GM12878 (cell line): ENCODE measurements around the gene GNAT1. TPM values are rescaled to one million over a fixed set of nuclear protein-coding genes. Genes with fewer than 3 reads are reported as not detected.
A peak's percentile ranks its signal among the peaks of the same experiment; 100 is the strongest.

Experiments used
- ATAC-seq: fragments of 200-7000 bp; cut with Tn5 transposase; 3 replicates; pipeline ENCODE4 v1.9.1; 2020; ENCODE audit warnings: mild to moderate bottlenecking, moderate library complexity
- BruUV-seq: library from RNA; stranded (reverse); fragments of 400-500 nt; replicated peaks from 2 replicates; lab custom pipeline; 2021; lab: Mats Ljungman, UMichigan
- CTCF ChIA-PET: fragments of 300-600 bp; sonication (Branson Sonifier 250); formaldehyde crosslinking; extraction: SDS; loops from one replicate; lab custom pipeline; 2021; ENCODE audit warnings: inconsistent platforms; lab: Yijun Ruan, JAX
- POLR2A ChIA-PET: fragments of 350-600 bp; formaldehyde crosslinking; extraction: SDS; loops from one replicate; lab custom pipeline; 2021; ENCODE audit warnings: inconsistent platforms; lab: Charles Lee
- RAD21 ChIA-PET: fragments of 300-600 bp; sonication (Branson Sonifier 250); formaldehyde crosslinking; loops from one replicate; lab custom pipeline; 2023; ENCODE audit warnings: antibody characterized with exemption; ENCODE audit not compliant: unreplicated experiment; lab: Charles Lee
- SMC1A ChIA-PET: fragments of 300-600 bp; sonication (Branson Sonifier 250); formaldehyde crosslinking; loops from one replicate; lab custom pipeline; 2023; ENCODE audit not compliant: unreplicated experiment, uncharacterized antibody; lab: Charles Lee
- DNase-seq: peaks from one replicate; pipeline ENCODE4 v3.0.0-alpha.2; 2011; ENCODE audit warnings: low read depth, low spot score
- FAIRE-seq: peaks from 3 replicates; lab custom pipeline; 2011; peaks lifted over from hg19 to GRCh38; lab: Jason Lieb, UNC
- H2AFZ ChIP-seq: 2 replicates; pipeline ENCODE4 v1.6.0; 2011; ENCODE audit warnings: low read depth, low read length, control low read depth; ENCODE audit not compliant: control insufficient read depth
- H3K27ac ChIP-seq: 2 replicates; pipeline ENCODE4 v1.5.1; 2011; ENCODE audit warnings: control low read depth; ENCODE audit not compliant: control insufficient read depth, insufficient read depth
- H3K27me3 ChIP-seq, 2 experiments: replicated peaks in 1 of 2; 2 replicates each; pipeline versions ENCODE4 v1.6.0 to v1.6.1; 2011; ENCODE audit warnings: low read length in 1 of 2; ENCODE audit not compliant: control insufficient read depth in 2 of 2, insufficient read depth in 2 of 2
- H3K36me3 ChIP-seq, 2 experiments: 2 replicates each; pipeline ENCODE4 v1.5.1; 2011; ENCODE audit warnings: low read length in 1 of 2; ENCODE audit not compliant: control insufficient read depth in 2 of 2, insufficient read depth in 2 of 2
- H3K4me1 ChIP-seq: 2 replicates; pipeline ENCODE4 v1.6.1; 2011; ENCODE audit warnings: mild to moderate bottlenecking, low read length, moderate library complexity, mixed read lengths; ENCODE audit not compliant: control insufficient read depth, insufficient read depth
- H3K4me2 ChIP-seq: 2 replicates; pipeline ENCODE4 v1.6.0; 2011; ENCODE audit warnings: control low read depth; ENCODE audit not compliant: control insufficient read depth, insufficient read depth
- H3K4me3 ChIP-seq: fragments of 200-600 bp; sonication (generic); 2 replicates; pipeline ENCODE4 v1.5.1; 2016
- H3K79me2 ChIP-seq: 2 replicates; pipeline ENCODE4 v1.6.0; 2011; ENCODE audit warnings: low read length; ENCODE audit not compliant: control insufficient read depth, insufficient read depth
- H3K9ac ChIP-seq: 2 replicates; pipeline ENCODE4 v1.8.0; 2011; ENCODE audit warnings: low read length, control low read depth, mixed read lengths; ENCODE audit not compliant: control insufficient read depth, insufficient read depth
- H3K9me3 ChIP-seq: replicated peaks from 3 replicates; pipeline ENCODE4 v1.5.1; 2011; ENCODE audit warnings: mild to moderate bottlenecking, low read length; ENCODE audit not compliant: control insufficient read depth, insufficient read depth
- H4K20me1 ChIP-seq: 2 replicates; pipeline ENCODE4 v1.6.0; 2011; ENCODE audit not compliant: control insufficient read depth, insufficient read depth
- CBFB ChIP-seq: IDR thresholded peaks from 2 replicates; pipeline ENCODE4 v1.6.1; 2016; ENCODE audit warnings: antibody characterized with exemption, low read depth
- PAX5 ChIP-seq: IDR thresholded peaks from 2 replicates; pipeline ENCODE4 v1.6.1; 2011; ENCODE audit warnings: low read depth, low read length, borderline replicate concordance
- SP1 ChIP-seq: IDR thresholded peaks from one replicate; pipeline ENCODE4 v1.6.1; 2011; ENCODE audit warnings: low read depth, low read length
- ZNF207 ChIP-seq: fragments of 450-650 bp; IDR thresholded peaks from 2 replicates; pipeline ENCODE4 v1.6.1; 2014; ENCODE audit warnings: antibody characterized with exemption, mild to moderate bottlenecking, borderline replicate concordance
- ZZZ3 ChIP-seq: IDR thresholded peaks from 2 replicates; pipeline ENCODE4 v1.6.1; 2011; ENCODE audit warnings: low read depth; ENCODE audit not compliant: control insufficient read depth, insufficient read length
- WGBS: methylation state at CpG from one replicate; pipeline ENCODE4 v1.1.6; 2016; ENCODE audit warnings: low lambda C conversion rate; ENCODE audit not compliant: insufficient replicate concordance, insufficient coverage; ENCODE audit errors: missing lambda C conversion rate; 5-methylcytosine and 5-hydroxymethylcytosine counted together
- in situ Hi-C: fragments of 300-500 bp; cut with MboI; formaldehyde crosslinking; loops from 9 replicates; pipeline ENCODE4 v1.14.3; 2018; ENCODE audit warnings: mixed read lengths
- intact Hi-C: fragments of 100-400 bp; cut with micrococcal nuclease; formaldehyde crosslinking; loops from one replicate; pipeline ENCODE4 v1.14.2; 2022; ENCODE audit not compliant: unreplicated experiment
- polyA plus RNA-seq, 11 experiments: library from polyadenylated mRNA; depleted of rRNA in 4 of 11; unstranded in 6 of 11; stranded (reverse) in 5 of 11; fragments of >200 nt; fragmentation: Nextera tagmentation in 4 of 11; fragmentation: Illumina TruSeq in 1 of 11; extraction: Ambion mirVana in 4 of 11; extraction: Trizol in 1 of 11; gene quantifications; 1 replicate in 1 of 11; 2 replicates in 10 of 11; pipeline versions ENCODE4 v1.2.1 to v1.2.3, GENCODE V29; 2011 to 2016; ENCODE audit warnings: inconsistent platforms in 2 of 11, missing spikeins in 2 of 11, low read depth in 1 of 11
- total RNA-seq, 4 experiments: library from RNA; depleted of rRNA in 3 of 4; stranded (reverse); fragments of >200 nt in 3 of 4; fragmentation: Illumina TruSeq in 1 of 4; extraction: Trizol in 1 of 4; gene quantifications; 2 replicates each; pipeline versions ENCODE4 v1.2.1 to v1.2.3, GENCODE V29; 2013 to 2021
- TF ChIP-seq, protein P1 (sequence below): IDR thresholded peaks from 2 replicates; pipeline ENCODE4 v1.6.1; 2011; ENCODE audit warnings: borderline replicate concordance, low read depth, mild to moderate bottlenecking, moderate library complexity, low read length; ENCODE audit not compliant: insufficient read depth, poor library complexity, severe bottlenecking
- TF ChIP-seq, protein P2 (sequence below): IDR thresholded peaks from 2 replicates; pipeline ENCODE4 v1.6.1; 2012; ENCODE audit warnings: low read depth, low read length, improper control_type of control experiment
- TF ChIP-seq, protein P3 (sequence below), 3 experiments: IDR thresholded peaks in 2 of 3; conservative IDR thresholded peaks in 1 of 3; 2 replicates each; pipeline ENCODE4 v1.5.1; 2011; ENCODE audit warnings: low read depth in 3 of 3, low read length in 3 of 3, mild to moderate bottlenecking in 3 of 3, control low read depth in 2 of 3, moderate library complexity in 2 of 3, inconsistent platforms in 1 of 3, mixed read lengths in 1 of 3; ENCODE audit not compliant: control insufficient read depth in 2 of 3, insufficient read depth in 1 of 3; ENCODE audit errors: extremely low read depth in 1 of 3

GNAT1 gene
- total and polyA plus RNA-seq, 10 of the 15 experiments (the other 5 are each of a cell fraction or from before 2014, with no cell fraction given) = not detected

DNA sequence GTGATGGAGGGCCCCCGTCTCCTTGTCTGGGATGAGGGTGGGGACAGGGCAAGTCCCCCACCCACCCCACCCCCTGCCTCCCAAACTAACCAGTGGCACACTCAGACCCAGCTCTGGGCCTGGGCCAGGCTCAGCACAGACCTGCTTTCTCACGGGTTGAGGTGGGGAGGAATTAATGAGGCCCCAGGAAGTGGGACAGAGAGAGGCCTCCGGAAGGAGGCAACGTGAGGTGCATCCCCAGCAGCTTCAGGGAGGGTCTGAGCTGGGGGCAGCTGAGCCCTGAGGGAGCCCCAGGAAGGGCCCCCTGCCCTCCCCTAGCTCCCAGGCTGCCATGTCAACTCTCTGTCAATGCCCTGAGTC lies 29.6 kb downstream of the GNAT1 start (continued):
- TF ChIP-seq, protein P1, sequence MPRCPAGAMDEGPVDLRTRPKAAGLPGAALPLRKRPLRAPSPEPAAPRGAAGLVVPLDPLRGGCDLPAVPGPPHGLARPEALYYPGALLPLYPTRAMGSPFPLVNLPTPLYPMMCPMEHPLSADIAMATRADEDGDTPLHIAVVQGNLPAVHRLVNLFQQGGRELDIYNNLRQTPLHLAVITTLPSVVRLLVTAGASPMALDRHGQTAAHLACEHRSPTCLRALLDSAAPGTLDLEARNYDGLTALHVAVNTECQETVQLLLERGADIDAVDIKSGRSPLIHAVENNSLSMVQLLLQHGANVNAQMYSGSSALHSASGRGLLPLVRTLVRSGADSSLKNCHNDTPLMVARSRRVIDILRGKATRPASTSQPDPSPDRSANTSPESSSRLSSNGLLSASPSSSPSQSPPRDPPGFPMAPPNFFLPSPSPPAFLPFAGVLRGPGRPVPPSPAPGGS = no peak
- TF ChIP-seq, all 136 proteins: peak for 0

DNA sequence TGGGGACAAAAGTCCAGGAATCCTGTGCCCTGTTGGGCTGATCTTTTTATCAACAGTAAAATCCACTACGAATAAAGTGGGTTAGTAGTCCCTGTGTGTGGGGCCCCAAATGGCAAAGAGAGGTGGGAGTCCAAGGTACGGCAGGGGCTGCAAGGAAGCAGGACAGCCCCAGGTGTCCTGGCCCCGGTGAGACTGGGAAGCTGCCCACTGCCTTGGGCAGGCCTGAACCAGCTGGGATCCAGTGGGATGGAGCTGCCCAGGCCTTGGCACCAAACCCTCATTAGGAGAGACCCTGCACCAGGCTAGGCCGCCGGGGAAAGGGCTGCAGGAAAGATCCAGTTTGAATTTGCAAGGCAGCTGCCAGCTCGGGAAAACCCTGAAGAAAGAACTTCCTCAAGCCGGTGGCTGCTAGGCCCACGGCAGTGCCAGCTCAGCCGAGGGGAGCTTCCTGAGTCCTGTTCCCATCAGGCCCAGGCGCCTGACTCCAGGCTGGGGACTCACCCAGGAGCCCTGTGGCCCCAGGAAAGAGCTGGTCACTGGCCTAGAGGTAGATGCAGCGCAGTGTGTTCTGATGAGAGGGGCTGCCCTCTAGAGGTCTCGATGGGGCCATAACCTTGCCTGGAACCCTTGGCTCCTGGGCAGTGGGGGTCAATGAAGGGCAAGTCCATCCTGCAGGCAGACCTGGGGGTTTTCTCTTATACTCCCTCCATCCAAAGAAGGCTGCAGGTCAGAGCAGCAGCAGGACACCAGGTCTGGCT lies 30.2 kb downstream of the GNAT1 start:
- FAIRE-seq = no peak
- H2AFZ ChIP-seq = peak overlapping the region; percentile 51; the same call in 1 of the 2 replicates
- H3K4me2 ChIP-seq = no peak overlapping the region
- SMC1A ChIA-PET = interaction anchor here (1.0 to 1.1 kb wide), 3 partner anchors 14 to 27 kb away, joined by 3 to 4 read pairs (median 4); partner anchors contain the start of gene GNAI2
- H3K27ac ChIP-seq = no peak overlapping the region
- H3K9me3 ChIP-seq = no peaks in the 10 kb centered on the region
- no peaks in the 10 kb centered on the region for H3K36me3 ChIP-seq
- POLR2A ChIA-PET = interaction anchor here (0.8 kb wide), 1 partner anchor 26 kb away, joined by 3 read pairs; no protein-coding TSS in a partner anchor
- TF ChIP-seq CBFB (no peak), SP1 (no peak), ZZZ3 (no peak), PAX5 (no peak), ZNF207 (no peak)
- TF ChIP-seq, protein P2, sequence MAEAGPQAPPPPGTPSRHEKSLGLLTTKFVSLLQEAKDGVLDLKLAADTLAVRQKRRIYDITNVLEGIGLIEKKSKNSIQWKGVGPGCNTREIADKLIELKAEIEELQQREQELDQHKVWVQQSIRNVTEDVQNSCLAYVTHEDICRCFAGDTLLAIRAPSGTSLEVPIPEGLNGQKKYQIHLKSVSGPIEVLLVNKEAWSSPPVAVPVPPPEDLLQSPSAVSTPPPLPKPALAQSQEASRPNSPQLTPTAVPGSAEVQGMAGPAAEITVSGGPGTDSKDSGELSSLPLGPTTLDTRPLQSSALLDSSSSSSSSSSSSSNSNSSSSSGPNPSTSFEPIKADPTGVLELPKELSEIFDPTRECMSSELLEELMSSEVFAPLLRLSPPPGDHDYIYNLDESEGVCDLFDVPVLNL = no peak
- TF ChIP-seq, protein P3, sequence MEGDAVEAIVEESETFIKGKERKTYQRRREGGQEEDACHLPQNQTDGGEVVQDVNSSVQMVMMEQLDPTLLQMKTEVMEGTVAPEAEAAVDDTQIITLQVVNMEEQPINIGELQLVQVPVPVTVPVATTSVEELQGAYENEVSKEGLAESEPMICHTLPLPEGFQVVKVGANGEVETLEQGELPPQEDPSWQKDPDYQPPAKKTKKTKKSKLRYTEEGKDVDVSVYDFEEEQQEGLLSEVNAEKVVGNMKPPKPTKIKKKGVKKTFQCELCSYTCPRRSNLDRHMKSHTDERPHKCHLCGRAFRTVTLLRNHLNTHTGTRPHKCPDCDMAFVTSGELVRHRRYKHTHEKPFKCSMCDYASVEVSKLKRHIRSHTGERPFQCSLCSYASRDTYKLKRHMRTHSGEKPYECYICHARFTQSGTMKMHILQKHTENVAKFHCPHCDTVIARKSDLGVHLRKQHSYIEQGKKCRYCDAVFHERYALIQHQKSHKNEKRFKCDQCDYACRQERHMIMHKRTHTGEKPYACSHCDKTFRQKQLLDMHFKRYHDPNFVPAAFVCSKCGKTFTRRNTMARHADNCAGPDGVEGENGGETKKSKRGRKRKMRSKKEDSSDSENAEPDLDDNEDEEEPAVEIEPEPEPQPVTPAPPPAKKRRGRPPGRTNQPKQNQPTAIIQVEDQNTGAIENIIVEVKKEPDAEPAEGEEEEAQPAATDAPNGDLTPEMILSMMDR (IDR thresholded peaks at IDR 0.05 in 2 of 3, conservative IDR thresholded peaks at IDR 0.05 in 1 of 3; ENCODE audit: control insufficient read depth in 2 of 3, extremely low read depth in 1 of 3, insufficient read depth in 1 of 3, low read depth in 3 of 3, low read length in 3 of 3) = 0 out of 6 replicates have a peak, but pooled peaks of 2 of the 3 experiments have one; percentile 4 to 13
- no peak for ATAC-seq
- DNase-seq = no peak
- no peak overlapping the region for H3K4me3 ChIP-seq
- RAD21 ChIA-PET = interaction anchor here (1.0 to 3.2 kb wide), 2 partner anchors 27 to 51 kb away, joined by 3 to 14 read pairs; no protein-coding TSS in a partner anchor
- BruUV-seq = no TSS peak
- 42% methylated on average over 12 of the region's 12 CpGs for WGBS
- no peaks in the 10 kb centered on the region for H4K20me1 ChIP-seq
- in situ Hi-C loops = no loop called here
- intact Hi-C loops = no loop called here
- H3K9ac ChIP-seq = no peak overlapping the region
- no peaks in the 10 kb centered on the region for H3K79me2 ChIP-seq
- H3K27me3 ChIP-seq = no peaks in the 10 kb centered on the region; a peak in 2 of 4 replicates
- peaks cover 6% of the 10 kb centered on the region; the same call in 1 of the 2 replicates for H3K4me1 ChIP-seq
- CTCF ChIA-PET = interaction anchor here (0.8 to 3.3 kb wide), 8 partner anchors 10 to 98 kb away, joined by 3 to 25 read pairs (median 4); no protein-coding TSS in a partner anchor
